Neuron (in vitro differentiated cells): ENCODE measurements around the gene RASA4.
A peak's percentile ranks its signal among the peaks of the same experiment; 100 is the strongest.
"Not testable (repeated sequence)": the region's sequence is repeated elsewhere in the genome, so short reads cannot be mapped to it uniquely, and the experiment has no call there.

Source experiments
- H2AFZ ChIP-seq: one replicate; pipeline ENCODE4 v1.6.1; 2013; ENCODE audit warnings: low read depth, mild to moderate bottlenecking, inconsistent platforms, low read length, moderate library complexity
- H3K27me3 ChIP-seq: one replicate; pipeline ENCODE4 v1.6.1; 2013; ENCODE audit warnings: low read length; ENCODE audit not compliant: insufficient read depth
- H3K36me3 ChIP-seq: one replicate; pipeline ENCODE4 v1.6.1; 2013; ENCODE audit warnings: low read length; ENCODE audit not compliant: insufficient read depth
- H3K4me1 ChIP-seq: one replicate; pipeline ENCODE4 v1.6.1; 2013; ENCODE audit warnings: low read length; ENCODE audit not compliant: insufficient read depth
- H3K4me3 ChIP-seq: 2 replicates; pipeline ENCODE4 v1.5.1; 2013; ENCODE audit warnings: mild to moderate bottlenecking, low read length, moderate library complexity
- H3K9me3 ChIP-seq: one replicate; pipeline ENCODE4 v1.6.1; 2013; ENCODE audit warnings: low read length

The RASA4 gene

GRCh38 chr7:102614873-102615272, 1.7 kb downstream of the RASA4 start:
- H3K4me3 ChIP-seq, H3K27me3 ChIP-seq, H3K4me1 ChIP-seq, H3K36me3 ChIP-seq, H2AFZ ChIP-seq, H3K9me3 ChIP-seq: not testable (repeated sequence)

DNA sequence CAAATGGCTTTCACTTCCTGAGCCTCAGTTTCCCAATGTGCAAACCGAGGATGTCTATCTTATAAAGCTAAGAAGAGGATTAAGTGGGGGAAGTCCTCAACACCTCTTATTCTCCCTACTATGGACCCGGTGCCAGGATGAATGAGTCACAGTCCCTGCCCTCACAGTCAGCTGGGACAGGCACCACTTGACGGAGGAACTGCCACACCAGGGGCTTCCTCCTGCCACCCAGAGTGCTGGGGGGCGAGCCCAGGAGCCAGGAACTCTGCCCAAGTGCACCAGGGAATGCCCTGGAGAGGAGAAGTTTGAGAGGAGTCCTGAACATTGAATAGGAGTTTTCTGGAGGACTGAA, 2.2 kb downstream of the RASA4 start:
- not testable (repeated sequence) for H3K4me1 ChIP-seq, H3K27me3 ChIP-seq, H3K4me3 ChIP-seq, H3K9me3 ChIP-seq, H2AFZ ChIP-seq, H3K36me3 ChIP-seq

DNA sequence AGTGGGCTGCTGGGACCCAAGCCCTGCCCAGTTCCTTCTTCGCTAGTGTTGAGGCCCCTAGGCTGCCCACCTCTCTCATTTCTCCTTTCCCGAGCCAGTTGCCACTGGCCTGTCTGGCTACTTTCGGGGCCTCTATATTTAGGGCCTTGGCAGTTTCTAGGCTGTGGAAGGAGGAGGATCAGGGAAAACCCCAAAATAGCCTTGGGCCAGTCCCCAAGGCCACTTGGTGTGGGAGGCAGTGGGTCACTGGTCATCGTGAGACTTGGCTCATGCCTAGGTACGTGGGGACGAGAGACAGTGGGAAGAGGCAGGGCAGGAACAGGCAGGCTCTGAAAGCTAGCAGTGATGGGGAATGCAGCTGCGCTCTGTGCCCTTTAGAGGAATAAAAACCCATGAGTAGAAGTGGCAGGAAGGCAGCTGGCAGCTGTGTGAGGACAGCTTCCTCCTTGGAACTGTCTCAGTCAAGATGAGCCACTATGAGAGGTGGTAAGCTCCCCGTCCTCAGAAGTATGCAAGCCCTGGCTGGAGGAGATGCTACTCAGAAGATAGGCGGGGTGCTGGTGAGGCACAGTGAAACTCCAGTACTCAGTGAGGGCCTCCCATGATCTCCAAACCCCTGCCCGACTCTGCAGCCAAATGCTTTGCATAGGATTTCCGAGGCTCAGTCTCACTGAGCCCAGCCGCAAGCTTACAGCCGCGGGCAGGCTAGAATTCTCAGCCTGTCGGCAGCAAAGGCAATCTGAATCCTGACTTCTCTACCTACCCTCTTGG, 2.8 kb downstream of the RASA4 start:
- not testable (repeated sequence) for H3K9me3 ChIP-seq, H2AFZ ChIP-seq, H3K4me1 ChIP-seq, H3K4me3 ChIP-seq, H3K36me3 ChIP-seq, H3K27me3 ChIP-seq

GRCh38 chr7:102611675-102612325, 4.8 kb downstream of the RASA4 start:
- H3K27me3 ChIP-seq, H3K4me1 ChIP-seq, H3K9me3 ChIP-seq, H2AFZ ChIP-seq, H3K36me3 ChIP-seq: not testable (repeated sequence)
- H3K4me3 ChIP-seq = peak overlapping the region; percentile 29

DNA sequence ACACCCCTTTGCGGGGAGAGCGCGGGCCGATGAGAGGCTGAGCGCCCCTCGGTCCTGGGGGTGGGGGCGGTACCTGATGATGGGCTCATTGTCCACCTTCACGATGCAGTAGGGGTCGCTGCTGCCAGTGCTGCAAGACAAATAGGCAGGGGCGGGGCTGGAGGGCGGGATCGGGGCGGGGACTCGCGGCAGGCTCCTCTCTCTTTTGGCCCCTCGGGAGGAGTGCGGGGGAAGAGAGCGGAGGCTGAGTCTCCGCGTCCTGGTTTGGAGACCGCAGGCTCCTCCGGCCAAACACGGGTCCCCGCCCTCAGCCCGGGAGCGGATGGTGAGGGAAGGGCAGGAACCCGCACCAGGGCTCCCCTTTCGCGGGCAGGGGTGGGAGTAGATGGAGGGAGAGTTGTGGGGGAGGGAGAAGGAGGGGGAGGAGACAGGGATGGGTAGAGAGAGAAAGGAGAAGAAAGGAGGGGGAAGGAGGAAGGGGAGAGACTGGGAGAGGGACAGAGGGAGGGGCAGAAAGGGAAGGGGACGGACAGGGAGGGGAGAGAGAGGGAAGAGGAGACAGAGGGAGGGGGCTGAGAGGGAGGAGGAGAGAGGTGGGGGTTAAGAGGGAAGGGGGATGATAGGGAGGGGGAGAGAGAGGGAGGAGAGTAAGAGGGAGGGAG, 5.4 kb downstream of the RASA4 start:
- H3K4me1 ChIP-seq, H2AFZ ChIP-seq, H3K9me3 ChIP-seq, H3K27me3 ChIP-seq, H3K36me3 ChIP-seq, H3K4me3 ChIP-seq: not testable (repeated sequence)

GRCh38 chr7:102610441-102610840, 6.1 kb downstream of the RASA4 start:
- H3K4me1 ChIP-seq, H3K9me3 ChIP-seq, H3K4me3 ChIP-seq, H2AFZ ChIP-seq, H3K27me3 ChIP-seq, H3K36me3 ChIP-seq: not testable (repeated sequence)

- H3K4me3 ChIP-seq, H3K27me3 ChIP-seq, H3K9me3 ChIP-seq, H3K36me3 ChIP-seq, H3K4me1 ChIP-seq, H2AFZ ChIP-seq: not testable (repeated sequence)
Measured at GRCh38 chr7:102609734-102610133, 6.8 kb downstream of the RASA4 start.

- H2AFZ ChIP-seq, H3K4me1 ChIP-seq, H3K36me3 ChIP-seq, H3K27me3 ChIP-seq, H3K9me3 ChIP-seq, H3K4me3 ChIP-seq: not testable (repeated sequence)
Measured at GRCh38 chr7:102606848-102607247, 9.7 kb downstream of the RASA4 start.

- not testable (repeated sequence) for H2AFZ ChIP-seq, H3K4me1 ChIP-seq, H3K36me3 ChIP-seq, H3K27me3 ChIP-seq, H3K9me3 ChIP-seq, H3K4me3 ChIP-seq
Measured at GRCh38 chr7:102604431-102605145, 12.0 kb downstream of the RASA4 start.

GRCh38 chr7:102602317-102602716, 14.2 kb downstream of the RASA4 start:
- H3K4me1 ChIP-seq, H3K9me3 ChIP-seq, H3K27me3 ChIP-seq, H2AFZ ChIP-seq, H3K36me3 ChIP-seq, H3K4me3 ChIP-seq: not testable (repeated sequence)

- H3K27me3 ChIP-seq, H2AFZ ChIP-seq, H3K36me3 ChIP-seq, H3K4me3 ChIP-seq, H3K9me3 ChIP-seq, H3K4me1 ChIP-seq: not testable (repeated sequence)
Measured at GRCh38 chr7:102599699-102600098, 16.9 kb downstream of the RASA4 start.

DNA sequence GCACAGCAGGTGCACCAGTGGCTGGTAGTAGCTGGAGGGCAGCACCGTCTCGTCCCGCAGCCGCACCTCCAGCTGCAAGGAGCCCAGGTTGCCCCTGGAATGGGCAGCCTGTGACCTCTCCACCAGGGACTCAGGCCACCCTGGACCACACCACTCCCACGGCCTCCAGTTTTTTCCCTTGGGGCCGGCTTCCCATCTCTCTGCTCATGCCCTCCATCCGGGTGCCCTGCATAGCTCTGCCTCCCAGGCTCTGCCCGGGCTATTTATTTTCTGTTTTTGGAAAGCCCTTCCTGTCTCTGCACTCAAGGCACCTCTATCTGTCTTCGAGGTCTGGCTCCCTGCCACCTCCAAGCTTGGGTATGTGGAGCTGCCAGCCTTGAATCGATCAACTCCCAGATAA, 20.5 kb downstream of the RASA4 start:
- not testable (repeated sequence) for H3K36me3 ChIP-seq, H3K9me3 ChIP-seq, H3K4me1 ChIP-seq, H2AFZ ChIP-seq, H3K27me3 ChIP-seq, H3K4me3 ChIP-seq

DNA sequence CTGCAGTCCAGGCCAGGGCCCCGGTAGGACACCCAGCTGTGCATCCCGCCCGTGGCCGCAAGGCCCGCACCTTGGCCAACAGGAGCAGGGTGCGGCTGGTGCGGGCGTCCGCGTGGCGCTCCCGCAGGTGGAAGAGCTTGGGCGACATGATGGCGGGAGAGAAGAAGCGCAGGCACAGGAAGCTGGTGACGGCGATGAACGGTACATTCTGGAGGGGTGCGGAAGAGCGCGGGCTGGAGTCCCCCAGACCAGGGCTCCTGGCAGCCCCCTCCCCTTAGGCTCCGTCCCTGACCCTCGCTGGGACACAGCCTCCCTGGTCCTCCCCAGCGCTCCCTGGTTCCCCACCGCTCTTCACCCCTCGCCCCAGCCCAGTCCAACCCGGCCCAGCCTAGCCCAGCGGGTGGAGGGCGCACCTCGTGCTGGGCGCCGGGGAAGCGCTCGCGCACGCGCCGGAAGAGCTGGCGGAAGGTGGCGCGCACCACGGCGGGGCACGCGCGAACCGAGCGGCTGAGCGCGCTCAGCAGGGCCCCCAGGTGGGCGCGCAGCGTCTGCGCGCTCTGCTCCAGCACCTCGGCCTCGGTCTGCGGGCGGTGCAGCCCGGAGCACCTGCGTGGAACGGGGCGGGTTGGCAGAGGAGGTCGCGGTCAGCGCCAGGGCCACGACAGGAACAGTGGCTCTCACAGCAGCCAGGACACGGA, 22.8 kb downstream of the RASA4 start:
- H3K9me3 ChIP-seq, H3K36me3 ChIP-seq, H3K4me1 ChIP-seq, H3K27me3 ChIP-seq, H3K4me3 ChIP-seq, H2AFZ ChIP-seq: not testable (repeated sequence)
